NB4 (cell line): Measurements from ENCODE around the gene CSTPP1.

Experiments
- DNase-seq: peaks from one replicate; pipeline ENCODE4 v3.0.0; 2010; ENCODE audit warnings: low read depth
- H3K4me3 ChIP-seq: one replicate; pipeline ENCODE4 v1.5.1; 2011; ENCODE audit warnings: mild to moderate bottlenecking, low read depth, low read length, moderate library complexity
- CTCF ChIP-seq: IDR thresholded peaks from one replicate; pipeline ENCODE4 v1.5.1; 2012; ENCODE audit warnings: low read depth, low read length
- MYC ChIP-seq: IDR thresholded peaks from 2 replicates; pipeline ENCODE4 v1.6.1; 2011; ENCODE audit warnings: low read depth, low read length
- POLR2A ChIP-seq: IDR thresholded peaks from 2 replicates; pipeline ENCODE4 v1.6.1; 2011; ENCODE audit warnings: mild to moderate bottlenecking; ENCODE audit not compliant: insufficient read length; ENCODE audit errors: extremely low read depth
- TF ChIP-seq, protein P1 (sequence below): IDR thresholded peaks from 2 replicates; pipeline ENCODE4 v1.6.1; 2011; ENCODE audit warnings: low read depth, low read length

Gene CSTPP1

GRCh38 chr11:46903846-46904245 is 32.7 kb upstream of the CSTPP1 start:
- H3K4me3 ChIP-seq: no peak overlapping the region
- TF ChIP-seq CTCF (no peak), POLR2A (no peak), MYC (no peak)
- TF ChIP-seq, protein P1, sequence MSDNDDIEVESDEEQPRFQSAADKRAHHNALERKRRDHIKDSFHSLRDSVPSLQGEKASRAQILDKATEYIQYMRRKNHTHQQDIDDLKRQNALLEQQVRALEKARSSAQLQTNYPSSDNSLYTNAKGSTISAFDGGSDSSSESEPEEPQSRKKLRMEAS: no peak
- DNase-seq: peak; percentile 34

GRCh38 chr11:46905806-46906205 is 30.8 kb upstream of the CSTPP1 start:
- TF ChIP-seq CTCF: no peak
- no peak for TF ChIP-seq POLR2A
- TF ChIP-seq, protein P1: no peak
- no peak for TF ChIP-seq MYC
- peak; percentile 73 for DNase-seq
- no peak overlapping the region for H3K4me3 ChIP-seq

GRCh38 chr11:46906609-46907041 is 29.9 kb upstream of the CSTPP1 start:
- no peak for DNase-seq
- H3K4me3 ChIP-seq: no peak overlapping the region
- TF ChIP-seq POLR2A (no peak), CTCF (no peak), MYC (no peak)
- TF ChIP-seq, protein P1: no peak

GRCh38 chr11:46907606-46908005 is 29.0 kb upstream of the CSTPP1 start:
- no peak for TF ChIP-seq MYC
- TF ChIP-seq, protein P1: no peak
- no peak for TF ChIP-seq CTCF
- no peak for TF ChIP-seq POLR2A
- no peak for DNase-seq
- no peak overlapping the region for H3K4me3 ChIP-seq

DNA sequence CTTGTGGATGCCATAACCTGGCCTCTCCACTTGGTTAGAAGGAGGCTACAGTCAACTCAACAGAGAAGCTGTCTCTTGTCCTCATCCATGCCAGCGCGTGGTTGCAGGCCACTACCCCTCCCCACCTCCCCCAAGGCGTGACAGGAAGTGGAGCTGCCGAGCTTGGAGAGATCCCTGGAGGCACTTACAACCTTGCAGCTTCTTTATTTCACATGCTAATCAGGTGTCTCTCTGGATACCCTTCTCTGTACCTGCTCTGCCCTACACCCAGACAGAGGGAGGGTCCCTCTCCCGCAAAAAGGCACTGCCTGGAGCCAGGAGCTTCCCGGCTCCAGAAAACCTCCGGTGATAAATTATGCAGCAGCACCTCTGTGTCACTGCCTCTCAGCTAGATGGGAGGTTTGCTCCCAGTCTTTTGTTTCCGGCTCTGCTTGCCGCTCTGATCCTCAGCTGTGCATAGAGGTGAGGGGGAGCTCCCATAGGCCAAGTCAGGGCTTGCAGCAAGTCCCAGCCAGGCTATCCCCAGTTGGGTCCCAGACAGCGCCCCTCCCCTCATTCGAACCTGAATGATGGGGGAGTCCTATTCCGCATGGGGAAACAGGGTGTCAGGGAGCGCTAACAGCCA is 23.9 kb upstream of the CSTPP1 start:
- H3K4me3 ChIP-seq: peak overlapping the region; percentile 35
- DNase-seq: peak; percentile 78
- no peak for TF ChIP-seq CTCF
- TF ChIP-seq, protein P1: peak; percentile 66

- H3K4me3 ChIP-seq: no peak overlapping the region
- TF ChIP-seq POLR2A (no peak), MYC (no peak)
- DNase-seq: no peak
Measured at GRCh38 chr11:46913484-46913883, 23.1 kb upstream of the CSTPP1 start.
